SIG-M5 treated with dmso at 0.1 percent for 504 hours (cell line): Measurements from ENCODE around the gene DLG2.
"Not testable (repeated sequence)": the region's sequence is repeated elsewhere in the genome, so short reads cannot be mapped to it uniquely, and the experiment has no call there.

Experiments
- DNase-seq: peaks from one replicate; lab custom pipeline; 2025; ENCODE audit not compliant: unreplicated experiment; lab: John Stamatoyannopoulos, UW

The DLG2 gene

DNA sequence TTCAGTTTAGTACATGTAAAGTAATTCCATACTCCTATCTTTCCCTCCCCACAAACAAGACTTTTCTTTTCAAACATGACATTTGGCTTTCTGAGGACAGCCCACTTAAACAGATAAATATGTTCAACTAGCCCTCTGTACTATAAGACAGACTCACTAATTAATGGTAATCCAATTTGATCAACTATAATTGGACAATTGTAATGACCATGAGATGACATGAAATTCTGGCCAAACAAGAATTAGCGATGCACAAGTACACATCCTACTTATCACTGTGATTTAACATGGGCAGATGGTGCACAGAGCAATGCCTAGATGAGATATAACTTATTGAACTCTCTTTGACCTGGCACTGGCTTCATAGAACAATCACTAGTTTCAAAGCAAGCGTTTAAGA, 1307.3 kb downstream of the DLG2 start:
- no peak for DNase-seq

DNA sequence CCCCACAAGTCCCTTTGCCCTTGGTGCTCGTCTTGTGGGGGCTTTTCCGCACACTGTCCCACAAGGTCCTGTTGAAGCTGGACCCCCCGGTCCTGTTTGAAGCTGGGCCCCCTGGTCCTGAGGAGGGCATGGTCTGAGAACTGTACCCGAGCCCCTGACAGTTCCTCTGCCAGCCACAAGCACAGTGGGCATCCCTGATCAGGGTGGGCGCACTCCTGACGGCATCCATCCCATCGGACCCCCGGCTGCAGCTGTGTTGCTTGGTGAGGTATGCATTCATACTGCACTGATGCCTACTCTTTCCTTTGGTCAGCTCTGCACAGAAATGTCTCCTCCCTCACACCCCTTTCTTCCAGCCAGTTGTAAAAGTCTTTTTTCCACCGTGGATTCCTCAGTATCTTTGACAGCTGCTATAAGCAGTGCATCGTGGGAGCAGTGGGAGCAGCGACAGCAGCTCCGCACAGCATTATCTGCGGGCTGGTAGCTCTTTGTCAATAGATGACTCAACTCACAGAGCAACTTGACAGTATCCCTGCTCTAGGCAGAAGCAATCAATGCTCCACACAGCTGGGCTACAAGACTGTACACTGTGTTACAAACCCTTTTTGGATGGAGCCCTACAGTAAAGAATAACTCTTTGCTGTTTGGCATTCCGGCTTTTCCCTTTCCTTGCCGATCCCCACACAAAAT, 1310.1 kb downstream of the DLG2 start:
- DNase-seq, result no peak

DNA sequence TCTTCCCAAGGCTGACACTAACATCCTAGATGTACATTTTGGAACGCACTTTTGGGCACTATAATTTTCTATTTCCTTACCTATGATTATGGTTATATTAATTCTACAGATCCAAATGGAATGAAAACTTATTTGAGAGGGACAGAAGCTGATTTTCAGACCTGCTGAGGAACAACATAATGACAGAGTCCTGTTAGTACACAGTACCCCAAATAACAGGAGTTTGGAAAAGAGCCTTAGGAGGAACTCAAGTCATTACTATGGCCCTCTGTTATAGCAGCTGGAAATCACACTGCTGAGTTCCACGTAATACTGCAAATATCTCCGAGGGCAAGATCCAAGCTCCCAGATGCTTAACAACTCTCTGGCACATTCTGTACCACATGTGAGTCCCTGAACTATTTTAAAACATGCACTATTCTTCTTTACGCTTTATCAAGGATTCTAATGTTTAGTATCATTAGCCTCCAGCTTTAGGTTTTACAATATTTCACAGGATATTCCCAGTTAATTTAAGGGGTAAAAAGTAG, 1313.2 kb downstream of the DLG2 start:
- DNase-seq, result no peak

DNA sequence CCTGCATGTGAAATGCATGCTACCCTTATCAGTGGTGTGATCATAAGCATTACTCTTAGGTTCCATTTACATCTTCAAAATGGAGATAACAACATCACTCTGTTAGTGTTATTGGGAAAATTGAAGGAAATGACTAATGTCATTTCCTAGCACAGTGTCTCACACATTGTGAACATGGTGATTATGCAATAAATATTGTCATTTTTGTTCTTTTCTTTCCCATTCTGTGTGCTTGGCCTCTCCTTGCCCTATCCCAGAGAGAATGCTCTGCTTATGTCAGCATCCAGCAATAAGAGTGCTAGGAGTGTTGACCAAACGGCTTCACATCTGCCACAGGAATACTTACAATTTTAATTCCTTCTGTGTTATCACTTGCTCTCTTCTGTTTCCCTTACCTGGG, 1316.9 kb downstream of the DLG2 start:
- DNase-seq, result no peak

DNA sequence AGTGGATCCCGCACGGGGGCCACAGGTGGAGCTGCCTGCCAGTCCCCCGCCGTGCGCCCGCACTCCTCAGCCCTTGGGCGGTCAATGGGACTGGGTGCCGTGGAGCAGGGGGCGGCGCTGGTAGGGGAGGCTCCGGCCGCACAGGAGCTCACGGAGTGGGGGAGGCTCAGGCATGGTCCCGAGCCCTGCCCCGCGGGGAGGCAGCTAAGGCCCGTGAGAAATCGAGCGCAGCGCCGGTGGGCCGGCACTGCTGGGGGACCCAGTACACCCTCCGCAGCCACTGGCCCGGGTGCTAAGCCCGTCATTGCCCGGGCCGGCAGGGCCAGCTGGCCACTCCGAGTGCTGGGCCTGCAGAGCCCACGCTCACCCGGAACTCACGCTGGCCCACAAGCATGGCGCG, 1318.7 kb downstream of the DLG2 start:
- not testable (repeated sequence) for DNase-seq

DNA sequence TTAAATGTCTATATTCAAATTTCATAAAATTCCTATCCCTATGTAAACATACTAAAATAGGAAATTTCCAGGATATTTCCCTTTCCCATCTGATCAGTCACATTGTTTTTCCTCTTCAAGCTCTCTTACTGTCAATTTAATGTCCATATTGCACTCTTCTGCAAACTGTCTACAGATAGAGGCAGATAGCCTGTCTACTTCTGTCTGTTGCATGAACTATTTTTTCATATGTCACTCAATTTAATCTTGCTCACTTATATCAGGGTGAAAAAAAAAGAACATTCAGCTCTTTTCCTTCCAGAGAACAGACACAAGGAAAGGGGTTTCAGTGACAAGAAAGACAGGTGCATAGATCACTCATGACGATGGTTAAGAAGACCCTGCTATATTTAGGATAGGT, 1327.1 kb downstream of the DLG2 start:
- no peak for DNase-seq

DNA sequence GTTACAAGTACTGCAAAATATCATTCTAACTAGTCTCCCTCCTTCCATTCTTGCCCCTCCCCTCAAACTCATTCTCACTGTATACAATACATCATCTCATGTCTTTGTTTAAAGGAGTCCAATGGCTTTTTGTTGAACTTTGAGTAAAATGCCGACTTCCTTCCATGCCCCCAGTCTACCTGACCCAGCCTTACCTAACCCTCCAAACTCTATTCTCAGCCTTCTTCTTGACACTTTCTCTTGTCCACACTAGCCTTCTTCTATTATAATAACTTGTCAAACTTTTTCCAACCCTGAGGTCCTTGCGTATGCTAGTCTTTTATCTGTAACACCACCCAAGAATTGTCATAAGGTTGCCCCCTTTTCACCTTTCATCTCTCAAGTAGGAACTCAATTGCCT, 1329.6 kb downstream of the DLG2 start:
- DNase-seq, result no peak

DNA sequence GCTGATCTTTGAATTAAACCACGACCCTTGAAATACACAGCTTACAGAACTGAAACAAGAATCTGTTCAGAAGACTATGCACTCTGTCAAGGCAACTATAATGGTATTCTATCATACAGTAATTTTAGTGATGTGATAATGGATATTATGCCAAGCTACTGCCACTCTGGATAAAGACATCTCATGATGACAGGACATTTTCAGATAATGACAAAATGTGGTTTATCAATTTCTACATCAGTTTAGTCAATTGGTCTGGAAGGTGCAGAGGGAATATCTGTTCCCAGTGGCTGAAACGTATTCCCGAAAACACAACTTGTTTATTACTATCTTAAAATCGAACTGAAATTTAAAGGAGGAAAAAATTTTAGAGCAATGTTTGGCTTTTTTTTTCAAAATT, 1331.3 kb downstream of the DLG2 start:
- DNase-seq, result no peak

DNA sequence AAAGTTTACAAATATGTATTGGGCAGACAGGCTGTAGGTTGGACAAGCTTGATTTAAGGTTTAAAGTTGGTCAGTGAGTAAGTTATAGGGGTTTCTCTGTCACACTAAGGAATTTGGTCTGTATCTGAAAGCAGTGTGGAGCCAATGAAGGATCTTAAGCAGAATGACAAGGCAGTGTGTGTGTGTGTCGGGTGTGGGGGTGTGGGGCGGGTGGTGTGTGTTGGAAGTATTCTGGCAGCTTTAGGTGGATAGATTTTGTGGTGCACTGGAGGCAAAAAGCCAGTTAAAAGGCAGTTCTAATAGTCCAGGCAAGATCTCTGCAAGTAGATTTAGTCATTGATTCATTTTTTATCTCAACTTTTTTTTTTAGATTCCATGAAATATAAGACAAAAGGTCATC, 1334.2 kb downstream of the DLG2 start:
- no peak for DNase-seq

DNA sequence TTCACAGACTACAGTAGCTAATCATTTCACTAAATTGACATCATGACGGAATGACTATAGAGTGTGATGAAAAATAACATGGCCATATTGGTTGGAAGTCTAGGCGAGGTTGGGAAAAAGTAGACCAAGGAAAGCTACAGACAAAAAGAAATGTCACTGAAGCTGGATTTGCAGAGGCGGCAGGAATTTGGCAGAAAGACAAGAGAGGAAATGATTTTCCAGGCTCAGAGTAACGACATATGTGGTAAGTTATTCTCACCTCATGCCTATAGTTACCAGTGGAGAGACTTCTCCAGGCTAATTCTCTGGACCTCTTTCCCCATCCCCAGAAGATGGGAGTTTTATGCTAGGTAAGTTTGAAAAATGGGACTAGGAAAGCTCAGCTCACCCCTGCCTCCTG, 1335.1 kb downstream of the DLG2 start:
- no peak for DNase-seq

DNA sequence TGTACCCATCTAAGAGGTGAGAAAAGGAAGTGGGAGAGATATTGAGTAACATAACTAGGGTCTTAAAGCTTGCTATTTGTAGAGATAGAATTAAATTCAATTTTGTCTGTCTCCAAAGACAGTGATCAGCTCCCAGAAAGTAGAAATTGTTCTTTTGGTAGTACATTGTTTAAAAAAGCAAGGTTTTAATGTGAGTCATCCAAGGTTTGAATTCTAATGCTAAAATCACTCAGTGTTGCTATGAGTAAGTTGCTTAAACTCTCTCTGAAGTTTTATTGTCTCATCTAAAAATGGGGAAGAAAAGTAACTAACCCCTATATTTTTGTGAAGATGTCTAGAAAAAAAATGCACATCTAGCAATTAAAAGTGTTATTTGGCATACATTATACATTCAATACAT, 1336.5 kb downstream of the DLG2 start:
- no peak for DNase-seq

DNA sequence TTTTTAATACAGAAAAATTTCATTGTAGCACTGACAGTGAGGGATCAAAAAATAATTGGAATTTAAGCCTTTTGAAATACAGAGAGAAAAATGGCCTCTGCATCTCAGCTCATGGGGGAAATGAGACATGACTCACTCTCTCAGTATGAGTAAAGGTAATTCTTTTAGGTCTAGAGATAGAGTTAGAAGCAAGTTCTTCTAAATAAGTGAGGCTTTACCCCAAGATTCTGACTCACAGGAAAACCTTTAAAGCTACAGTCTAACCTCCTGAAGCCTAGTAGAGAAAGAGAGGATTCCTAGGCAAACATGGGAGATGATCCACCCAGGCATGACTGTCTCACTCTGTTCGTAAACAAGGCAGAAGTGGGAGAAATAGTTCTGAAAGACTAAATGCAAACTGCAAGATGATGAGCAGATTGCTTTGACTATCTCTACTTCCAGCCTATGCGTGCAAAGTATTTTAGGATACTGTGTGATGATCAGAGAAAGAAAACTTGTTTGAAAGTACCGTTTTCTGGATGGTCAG, 1337.7 kb downstream of the DLG2 start:
- no peak for DNase-seq

DNA sequence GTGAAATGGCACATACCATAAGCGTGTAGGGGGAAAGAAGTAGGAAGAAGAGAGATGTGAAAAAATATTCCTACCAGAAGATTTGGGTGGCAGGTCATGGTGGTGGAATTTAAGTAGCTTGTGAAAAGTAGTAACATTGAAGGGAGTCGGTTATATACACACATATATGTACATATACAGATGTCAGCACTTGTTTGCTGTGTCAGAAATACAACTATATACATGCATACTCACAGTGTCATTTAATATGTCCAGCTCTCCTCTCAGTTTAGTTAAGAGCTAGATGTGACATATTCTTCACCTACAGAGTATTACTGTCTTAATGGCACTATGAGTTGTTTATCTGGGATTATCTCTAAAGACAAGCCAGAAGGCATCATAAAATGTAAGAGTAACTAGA, 1353.6 kb downstream of the DLG2 start:
- no peak for DNase-seq

DNA sequence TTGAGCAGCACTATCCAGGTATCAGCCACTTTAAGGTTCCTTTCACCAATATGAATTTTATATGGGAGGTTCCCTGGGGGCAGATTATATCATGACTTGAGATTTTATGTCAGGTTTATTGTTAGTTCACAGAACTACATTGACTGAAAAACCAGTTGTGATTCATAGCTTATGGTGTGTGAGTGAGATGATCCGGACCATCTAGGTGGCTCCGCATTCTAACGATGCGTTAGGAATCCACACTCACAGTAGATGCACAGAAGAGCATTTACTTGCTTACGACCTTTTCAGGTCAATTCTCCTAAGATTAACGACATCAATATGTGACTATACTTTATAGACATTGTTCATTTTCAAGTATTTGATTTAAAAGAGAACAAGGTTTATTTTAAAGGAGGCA, 1356.7 kb downstream of the DLG2 start:
- no peak for DNase-seq

DNA sequence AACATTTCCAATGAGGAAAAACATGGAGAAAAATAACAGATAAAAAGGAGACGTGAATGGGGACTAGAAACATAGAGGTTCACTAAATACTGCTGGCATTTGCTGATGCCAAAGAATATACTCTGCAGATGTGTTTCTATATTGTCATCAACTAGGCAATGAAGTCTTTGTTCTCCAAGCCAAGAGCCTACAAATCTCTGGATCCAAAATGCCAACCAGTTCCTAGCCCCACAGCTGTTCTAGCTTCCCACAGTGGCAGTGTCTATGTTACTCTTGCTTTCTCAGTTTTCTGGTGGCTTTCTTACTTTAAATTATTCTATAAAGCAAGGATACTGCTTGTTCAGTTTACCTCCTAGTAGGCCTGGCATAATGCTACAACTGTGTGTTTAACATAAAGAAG, 1363.1 kb downstream of the DLG2 start:
- no peak for DNase-seq

DNA sequence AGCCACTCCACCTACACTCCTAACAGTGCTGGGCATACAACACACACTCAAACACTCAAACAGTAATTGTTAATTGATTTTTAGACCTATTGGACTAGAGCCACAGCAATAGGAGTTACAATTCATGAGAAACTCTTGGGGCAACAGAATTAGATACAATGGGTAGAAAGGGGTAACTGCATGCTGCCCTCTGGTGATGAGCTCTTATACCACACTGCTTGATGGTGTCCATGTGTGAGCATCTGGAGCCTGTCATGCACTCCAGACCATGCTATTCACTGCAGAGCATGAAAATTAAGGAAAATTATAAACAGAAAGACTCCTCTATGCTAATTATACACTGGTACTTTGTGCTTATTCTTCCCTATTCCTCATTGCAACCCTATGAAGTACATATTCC, 1365.4 kb downstream of the DLG2 start:
- peak; percentile 11 for DNase-seq

DNA sequence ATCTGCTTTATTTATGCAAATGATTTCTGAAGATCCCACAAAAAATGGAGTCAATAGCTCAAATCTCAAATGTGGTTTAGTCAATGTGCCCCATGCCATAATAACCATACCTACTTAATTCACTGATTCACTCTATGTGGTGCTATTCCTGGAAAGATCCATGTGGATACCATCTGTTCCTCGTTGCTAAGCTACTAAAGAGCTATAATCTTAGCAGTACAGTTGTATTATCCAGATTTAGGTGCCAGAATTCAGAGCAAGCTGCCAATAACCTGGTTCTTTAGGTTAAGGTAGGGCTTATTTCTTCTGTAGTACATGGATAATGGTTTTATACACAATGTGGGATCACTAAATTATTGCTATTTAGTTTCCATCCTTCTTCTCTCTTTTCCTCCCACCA, 1366.3 kb downstream of the DLG2 start:
- DNase-seq, result no peak

DNA sequence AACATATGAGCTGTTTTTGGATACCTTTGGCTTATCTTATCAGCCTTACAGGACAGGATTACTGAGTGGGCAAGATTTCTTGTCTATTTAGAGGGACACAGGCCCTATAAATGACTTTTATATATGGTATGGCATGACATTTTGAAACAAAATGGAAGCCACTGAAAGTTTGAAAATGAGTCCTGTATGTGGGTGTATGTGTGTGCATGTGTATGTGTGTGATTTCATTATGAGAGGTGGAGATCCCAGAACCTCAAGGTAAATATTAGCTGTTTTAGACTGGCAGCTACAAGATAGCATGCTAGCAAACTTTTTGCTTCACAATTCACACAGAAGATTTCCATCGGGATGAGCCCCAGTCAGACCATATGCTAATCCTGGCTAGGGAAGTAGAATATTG, 1370.5 kb downstream of the DLG2 start:
- DNase-seq, result no peak

DNA sequence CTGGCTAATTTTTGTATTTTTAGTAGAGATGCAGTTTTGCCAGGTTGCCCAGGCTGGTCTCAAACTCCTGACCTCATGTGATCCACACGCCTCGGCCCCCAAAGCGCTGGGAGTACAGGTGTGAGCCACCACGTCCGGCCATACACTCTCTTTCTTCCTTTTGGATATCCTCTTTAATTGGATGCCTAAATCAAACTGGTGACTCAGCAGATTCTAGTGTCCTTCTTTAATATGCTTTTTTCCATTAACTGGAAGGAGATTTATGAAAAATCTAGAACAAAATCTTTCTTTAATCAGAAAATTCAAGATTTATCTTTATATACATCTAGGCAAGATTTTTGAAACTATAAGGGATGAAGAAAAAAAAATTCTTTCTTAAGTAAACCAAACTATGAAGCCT, 1371.7 kb downstream of the DLG2 start:
- DNase-seq, result no peak

DNA sequence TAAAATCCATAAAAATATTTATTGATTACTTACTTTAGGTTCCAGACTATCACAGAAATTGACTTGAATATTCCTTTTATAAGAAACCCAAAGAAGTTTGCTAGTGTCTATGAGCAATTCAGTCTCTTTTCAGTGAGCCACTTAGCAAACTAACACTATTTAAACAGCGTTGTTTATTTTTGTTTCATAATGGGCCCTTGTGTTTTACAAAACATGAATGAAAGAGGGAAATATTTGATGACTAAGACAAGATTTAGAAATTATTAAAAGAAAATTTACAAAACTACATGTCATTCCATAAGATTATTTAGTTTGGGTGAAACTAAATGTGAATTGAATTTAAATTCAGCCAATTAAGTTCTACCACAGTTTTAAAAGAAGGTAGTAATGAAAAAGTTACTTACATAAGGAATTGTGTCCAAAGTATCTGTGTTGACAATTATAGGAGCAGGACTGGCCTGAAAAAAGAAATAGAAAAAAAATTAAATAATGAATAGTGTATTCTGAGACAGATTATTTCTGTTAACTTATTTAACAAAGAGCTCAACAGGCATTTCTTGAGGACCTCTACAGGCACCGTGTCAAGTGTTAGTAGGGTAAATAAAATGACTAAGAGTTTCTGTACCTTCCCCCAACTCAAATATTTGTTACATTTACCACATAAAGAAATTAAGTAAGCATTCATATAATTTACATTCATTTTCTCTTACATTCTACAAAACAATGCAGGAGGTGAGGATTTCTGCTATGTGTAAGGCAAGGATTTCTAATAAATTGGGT, 1376.1 kb downstream of the DLG2 start:
- DNase-seq, result no peak

DNA sequence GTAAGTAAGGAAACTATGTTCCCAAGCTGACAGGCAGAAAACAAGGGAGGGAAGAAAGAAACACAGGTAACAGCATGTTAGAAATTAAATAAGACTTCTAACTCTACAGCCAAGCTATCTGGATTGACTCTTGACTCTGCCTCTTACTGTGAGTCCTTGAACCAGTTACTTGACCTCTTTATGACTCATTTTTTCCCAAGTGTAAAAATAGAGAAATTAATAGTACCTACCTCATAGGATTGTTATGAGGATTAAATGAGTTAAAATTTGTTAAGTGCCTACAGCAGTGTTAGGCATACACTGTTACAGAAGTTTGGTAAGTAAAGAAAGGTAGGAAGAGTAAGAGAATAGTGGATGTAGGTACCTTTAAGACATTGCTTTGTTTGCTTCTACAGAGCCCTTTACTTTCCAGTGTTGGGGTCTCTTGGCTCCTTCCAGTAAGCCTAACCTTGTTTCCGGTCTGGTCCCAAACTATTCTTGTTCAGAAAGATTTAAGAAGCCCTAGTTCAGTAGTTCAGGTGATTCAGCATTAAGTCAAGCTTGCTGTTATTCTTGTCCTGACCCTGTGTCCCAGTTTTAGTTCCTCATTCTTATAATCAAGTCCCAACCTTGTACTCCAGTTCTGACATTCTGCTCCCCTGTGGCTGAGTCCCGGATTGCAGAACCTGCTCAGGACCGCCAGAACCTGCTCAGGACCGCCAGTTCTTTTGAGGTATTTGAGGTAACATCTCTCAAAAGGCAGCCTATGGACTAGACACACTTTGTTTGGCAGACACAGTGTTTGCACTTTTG, 1377.6 kb downstream of the DLG2 start:
- no peak for DNase-seq

DNA sequence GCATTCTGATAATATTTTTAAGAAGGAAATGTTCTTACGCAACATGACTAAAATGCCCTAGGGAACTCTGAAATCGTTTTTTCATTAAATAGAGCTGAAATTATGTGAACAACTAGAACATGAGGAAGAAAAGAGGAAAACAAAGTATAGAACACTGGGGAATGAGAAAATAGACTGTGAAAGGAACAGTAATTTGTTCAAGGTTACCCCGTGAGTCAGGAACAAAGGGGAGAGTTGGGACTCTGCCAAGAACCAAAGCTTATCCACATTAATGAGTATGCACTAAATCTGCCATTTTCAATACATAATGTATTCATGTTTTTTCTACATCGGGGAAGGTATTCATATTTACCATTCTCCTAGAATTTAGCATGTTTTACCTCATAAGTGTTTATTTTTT, 1379.2 kb downstream of the DLG2 start:
- DNase-seq, result no peak
